GM19438 (cell line): ENCODE results near the gene ANP32B.

Experiments used
- ATAC-seq: cut with Tn5 transposase; IDR thresholded peaks from one replicate; pipeline ENCODE4 v1.9.1; 2021; ENCODE audit warnings: low read depth; ENCODE audit not compliant: unreplicated experiment

The ANP32B gene

DNA sequence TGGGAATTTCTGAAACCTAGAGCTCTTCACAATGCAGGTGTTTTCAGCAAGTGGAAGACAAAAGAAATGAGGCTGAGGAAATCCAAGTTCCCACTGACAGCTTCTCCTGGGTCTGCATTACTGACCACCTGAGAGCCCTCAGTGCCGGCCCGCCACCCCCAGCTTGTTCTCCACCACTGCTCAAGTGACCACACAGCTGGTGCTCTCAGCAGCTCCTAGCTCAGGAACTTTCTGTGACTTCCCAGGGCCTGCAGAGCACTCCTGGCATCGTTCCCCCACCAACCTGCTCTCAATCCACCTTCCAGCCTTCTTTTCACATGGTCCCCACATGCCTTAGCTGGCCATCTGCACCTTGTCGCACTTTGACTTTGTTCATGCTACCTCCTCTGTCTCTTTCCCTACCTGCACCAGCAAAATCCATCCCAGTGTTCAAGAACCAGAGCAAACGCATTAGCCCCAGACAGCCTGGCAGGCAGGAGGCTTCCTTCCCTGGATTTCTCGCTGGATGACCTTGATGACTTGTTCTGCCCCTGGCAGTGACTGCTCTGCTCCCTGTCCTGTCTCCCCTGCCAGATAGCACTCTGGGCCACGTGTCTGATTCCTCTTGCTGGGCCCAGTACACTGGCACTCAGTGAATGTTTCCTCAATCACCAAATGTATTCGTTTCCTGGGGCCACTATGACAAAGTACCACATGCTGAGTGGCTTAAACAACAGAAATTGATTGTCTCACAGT is 38.3 kb downstream of the ANP32B start:
- ATAC-seq: no peak

DNA sequence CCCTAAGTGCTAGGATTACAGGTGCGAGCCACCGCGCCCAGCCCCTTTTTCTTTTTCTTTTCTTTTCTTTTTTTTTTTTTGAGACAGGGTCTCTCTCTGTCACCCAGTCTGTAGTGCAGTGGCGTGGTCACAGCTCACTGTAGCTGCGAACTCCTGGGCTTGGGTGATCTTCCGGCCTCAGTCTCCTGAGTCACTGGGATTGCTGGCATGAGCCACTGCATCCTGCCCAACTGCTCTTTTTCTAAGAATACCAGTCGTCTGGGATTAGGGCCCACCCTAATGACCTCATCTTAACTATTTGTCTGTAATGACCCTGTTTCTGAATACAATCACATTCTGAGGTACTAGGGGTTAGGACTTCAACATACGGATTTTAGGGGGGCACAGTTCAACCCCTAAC is 39.3 kb downstream of the ANP32B start:
- ATAC-seq: no peak

DNA sequence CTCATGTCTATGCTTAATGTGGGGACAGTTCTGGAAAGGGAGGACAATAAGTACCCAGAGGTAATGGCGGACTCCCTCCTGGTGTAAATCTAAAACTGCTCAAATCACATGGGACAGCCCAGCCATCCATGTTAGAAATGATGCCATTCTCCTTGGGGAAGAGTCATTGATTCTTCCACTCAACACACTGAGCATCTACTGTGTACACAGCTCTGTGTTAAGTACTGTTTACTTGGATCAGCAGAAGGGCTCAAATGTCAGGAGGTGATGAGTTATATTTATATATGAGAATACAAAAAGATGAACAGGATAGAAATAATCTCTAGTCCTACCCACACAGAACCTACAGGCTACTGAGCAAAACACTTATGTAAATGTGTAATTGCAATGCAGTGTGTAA is 41.6 kb downstream of the ANP32B start:
- ATAC-seq: no peak

DNA sequence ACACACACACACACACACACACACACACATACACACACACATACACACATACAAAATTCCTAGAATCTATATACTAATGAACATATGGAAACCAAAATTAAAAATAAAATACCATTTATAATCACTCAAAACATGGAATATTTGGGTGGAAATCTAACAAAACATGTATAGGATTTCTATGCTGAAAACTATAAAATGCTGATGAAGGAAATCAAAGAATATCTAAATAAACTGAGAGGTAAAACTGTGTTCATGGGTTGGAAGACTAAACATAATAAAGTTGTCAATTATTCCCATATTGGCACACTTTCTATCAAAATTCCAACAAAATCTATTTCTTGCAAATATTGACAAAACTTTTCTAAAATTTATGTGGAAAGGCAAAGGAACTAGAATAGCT is 48.0 kb downstream of the ANP32B start:
- ATAC-seq: no peak

DNA sequence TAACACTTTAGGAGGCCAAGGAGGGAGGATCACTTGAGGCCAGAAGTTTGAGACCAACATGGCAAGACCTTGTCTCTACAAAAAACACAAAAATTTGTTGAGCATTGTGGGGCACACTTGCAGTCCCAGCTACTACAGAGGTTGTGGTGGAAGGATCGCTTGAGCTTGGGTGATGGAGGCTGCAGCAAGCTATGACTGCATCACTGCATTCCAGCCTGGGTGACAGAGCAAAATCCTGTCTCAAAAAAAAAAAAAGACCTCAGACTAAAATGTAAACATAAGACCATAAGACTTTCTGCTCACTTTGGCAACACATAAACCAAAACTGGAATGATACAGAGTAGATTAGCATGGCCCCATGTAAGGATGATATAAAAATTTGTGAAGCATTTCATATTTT is 48.8 kb downstream of the ANP32B start:
- no peak for ATAC-seq

DNA sequence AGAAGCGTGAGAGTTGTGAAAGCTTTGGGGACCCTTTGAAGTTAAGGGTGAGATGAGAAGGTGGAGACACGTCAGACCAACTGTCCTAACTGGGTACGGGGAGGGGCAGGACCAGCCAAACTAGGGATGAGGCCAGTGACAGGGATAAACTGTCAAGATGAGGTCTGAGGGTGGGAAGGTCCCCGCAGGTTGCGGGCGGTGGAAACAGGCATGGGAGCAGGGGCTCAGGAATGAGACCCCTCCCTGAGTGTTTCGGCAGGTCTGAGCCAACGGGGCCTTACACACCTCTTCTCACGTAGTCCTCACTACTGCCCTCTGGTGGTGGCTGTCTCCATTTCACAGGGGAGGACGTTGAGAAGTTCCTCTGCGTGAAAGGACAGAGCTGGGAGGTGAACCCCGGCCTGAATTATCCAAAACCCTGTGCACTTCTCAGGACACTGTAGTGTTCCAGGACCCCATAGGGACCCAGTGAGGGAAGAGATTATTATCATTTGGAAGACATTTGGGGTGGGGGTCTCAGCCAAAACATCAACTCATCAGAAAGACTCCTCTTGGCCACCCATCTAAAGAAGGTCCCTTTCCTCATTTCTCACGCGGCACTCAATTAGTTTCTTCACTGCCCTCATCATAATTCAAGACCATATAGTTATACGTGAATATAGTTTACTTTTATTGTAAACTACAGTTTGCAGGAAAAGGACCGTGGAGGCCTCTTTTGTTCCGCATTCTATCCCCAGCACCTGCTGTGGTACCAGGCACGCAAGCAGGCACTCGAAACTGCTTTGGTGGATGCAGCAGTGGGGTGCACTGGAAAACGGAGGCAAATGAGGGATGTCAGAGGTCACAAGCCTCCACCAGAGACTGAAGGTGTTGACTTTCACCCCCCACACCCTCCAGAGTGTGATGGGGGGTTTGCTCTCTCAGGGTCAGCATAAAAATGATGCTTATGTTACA is 51.7 kb downstream of the ANP32B start:
- peak; percentile 56 for ATAC-seq

- ATAC-seq: no peak
Observed at GRCh38 chr9:98037357-98037756, 54.2 kb downstream of the ANP32B start.

- no peak for ATAC-seq
Observed at GRCh38 chr9:98038958-98039357, 55.8 kb downstream of the ANP32B start.

- no peak for ATAC-seq
Observed at GRCh38 chr9:98039607-98040017, 56.5 kb downstream of the ANP32B start.

DNA sequence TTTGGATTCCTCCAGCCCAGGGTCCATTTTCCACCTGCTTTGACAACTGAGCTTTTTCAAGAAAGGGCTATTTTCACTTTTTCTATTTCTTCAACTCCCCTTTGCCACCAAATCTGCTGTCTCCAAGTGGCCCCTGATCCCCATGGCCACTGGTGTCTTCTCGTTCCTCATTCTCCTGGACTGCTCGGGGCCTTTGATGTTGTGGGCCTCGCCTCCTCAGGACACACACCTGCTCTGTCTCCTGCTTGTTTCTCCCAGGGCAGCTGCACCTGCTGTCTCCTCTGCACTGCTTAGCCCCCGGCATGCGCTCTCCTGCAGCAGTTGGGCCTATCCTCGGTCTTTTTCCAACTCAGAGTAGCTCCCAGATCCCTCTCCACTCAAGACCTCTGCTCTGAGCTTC is 57.1 kb downstream of the ANP32B start:
- ATAC-seq: no peak

DNA sequence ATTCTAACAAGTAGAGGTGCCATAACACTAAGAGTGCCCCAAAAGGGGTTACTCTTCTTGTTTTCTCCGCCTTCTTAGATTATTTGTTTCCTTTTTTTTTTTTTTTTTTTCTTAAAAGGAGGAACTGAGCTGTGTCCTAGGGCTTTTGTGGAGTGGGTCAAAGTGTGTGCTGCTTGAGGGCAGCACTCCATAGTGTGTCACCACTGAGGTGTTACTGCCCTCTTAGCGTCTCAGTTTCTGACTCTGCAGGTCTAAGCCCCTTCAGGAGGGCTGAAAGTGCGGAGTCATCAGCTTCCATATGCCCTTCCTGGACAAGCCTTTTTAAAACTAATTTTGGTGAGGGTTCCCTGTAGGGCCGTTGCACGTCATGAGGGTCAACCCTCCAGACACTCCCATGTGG is 60.8 kb downstream of the ANP32B start:
- no peak for ATAC-seq

- peak; percentile 83 for ATAC-seq
Observed at GRCh38 chr9:98045234-98046179, 62.4 kb downstream of the ANP32B start.

GRCh38 chr9:98046180-98046543 is 63.0 kb downstream of the ANP32B start:
- no peak for ATAC-seq

- ATAC-seq: no peak
Observed at GRCh38 chr9:98047002-98047401, 63.9 kb downstream of the ANP32B start.

DNA sequence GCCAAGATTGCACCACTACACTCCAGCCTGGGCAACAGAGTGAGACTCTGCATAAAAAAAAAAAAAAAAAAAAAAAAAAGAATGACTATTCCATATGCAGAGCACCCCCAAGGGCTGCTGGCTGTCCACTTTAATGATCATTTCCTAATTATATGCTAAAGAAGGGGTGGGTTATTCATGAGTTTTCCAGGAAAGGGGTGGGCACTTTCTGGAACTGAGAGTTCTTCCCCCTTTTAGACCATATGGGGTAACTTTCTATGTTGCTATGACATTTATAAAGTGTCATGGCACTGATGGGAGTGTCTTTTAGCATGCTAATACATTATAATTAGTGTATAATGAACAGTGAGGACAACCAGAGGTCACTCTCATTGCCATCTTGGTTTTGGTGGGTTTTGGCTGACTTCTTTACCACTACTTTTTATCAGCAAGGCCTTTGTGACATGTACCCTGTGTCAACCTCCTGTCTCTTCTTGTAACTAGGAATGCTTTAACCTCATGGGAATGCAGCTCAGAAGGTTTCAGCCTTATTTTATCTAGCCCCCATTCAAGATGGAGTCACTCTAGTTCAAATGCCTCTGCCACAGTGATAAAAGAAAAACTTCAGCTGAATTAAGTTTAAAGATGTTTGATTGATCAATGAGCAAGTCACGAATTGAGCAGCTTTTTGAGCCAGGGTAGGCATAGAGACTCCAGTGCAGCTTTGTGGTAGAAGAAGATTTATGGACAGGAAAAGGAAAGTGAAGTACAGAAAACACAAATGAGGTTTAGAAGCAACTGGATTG is 66.3 kb downstream of the ANP32B start:
- no peak for ATAC-seq

- ATAC-seq: no peak
Observed at GRCh38 chr9:98050351-98050750, 67.2 kb downstream of the ANP32B start.

DNA sequence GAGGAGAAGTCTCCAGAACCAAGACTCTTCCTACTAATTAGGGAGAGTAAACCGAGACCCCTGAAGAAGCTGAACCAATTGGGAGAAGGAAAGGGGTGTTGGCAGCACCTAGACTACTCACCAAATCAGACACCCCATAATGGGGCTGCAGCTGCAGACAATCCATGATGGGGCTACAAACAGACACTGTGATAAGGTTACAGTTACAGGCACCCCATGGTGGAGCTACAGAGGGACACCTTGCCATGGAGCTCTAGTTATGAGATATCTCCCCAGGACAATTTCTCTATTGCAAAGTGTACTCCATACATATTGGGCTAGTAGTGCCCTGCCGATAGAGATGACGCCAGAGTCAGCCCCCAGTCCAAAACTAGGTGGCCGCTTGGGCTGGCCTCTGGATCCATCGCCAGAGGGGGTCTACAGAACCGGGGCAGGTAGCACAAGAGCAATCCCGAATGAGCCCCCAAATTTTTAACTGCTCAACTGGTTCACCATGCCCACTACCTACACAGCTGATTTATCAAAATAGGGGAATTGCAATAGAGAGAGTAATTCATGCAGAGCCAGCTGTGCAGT is 71.3 kb downstream of the ANP32B start:
- no peak for ATAC-seq

DNA sequence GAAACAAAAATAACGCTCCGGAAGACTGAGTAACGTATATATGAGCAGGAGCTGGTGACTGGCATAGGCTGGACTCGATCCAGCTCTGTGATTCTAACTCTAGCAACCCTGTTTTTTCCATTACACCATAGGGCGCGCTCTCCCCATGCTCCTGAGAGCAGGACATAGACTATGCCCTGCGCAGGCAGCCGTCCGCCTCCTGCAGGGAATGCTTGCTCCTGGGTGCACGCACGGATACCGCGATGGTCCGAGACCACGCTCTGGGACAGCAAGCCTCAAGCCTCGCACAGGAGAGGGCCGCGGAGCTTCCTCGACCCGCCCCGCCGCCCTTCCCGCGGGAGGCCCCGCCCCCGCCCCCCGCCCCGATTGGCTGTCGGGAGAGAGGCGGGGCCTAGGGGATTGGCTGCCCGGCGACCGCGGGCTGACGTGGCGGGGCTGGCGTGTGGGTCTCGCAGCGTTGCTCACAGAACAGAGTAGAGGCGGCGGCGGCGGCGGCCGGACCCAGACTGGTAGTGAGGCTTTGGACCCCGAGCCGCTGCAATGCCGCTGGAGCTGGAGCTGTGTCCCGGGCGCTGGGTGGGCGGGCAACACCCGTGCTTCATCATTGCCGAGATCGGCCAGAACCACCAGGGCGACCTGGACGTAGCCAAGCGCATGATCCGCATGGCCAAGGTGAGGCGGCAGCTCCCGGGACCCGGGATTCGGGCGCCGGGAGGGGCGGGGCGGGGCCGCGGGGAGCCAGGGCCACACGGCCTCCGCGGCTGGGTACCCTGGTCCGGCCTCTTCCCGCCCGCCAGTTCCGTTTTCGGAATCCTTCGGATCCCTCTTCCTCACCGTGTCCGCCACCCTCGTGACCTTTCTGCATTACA is 73.4 kb downstream of the ANP32B start, which contains the start of gene NANS:
NANS (plus strand) TSS at position 464 of the 869 bp plus-strand sequence; CDS start at position 541, 77 bp downstream.
- ATAC-seq: peak; percentile 94
